Esophagus squamous epithelium (tissue), 4 donors: ENCODE measurements around the gene FAM170A.

ENCODE experiments used
- POLR2A ChIP-seq, 4 donors: fragments of 450-650 bp; IDR thresholded peaks; one replicate each; pipeline ENCODE4 v1.6.1; 2017; ENCODE audit warnings: antibody characterized with exemption in 4 of 4, mild to moderate bottlenecking in 4 of 4, moderate library complexity in 3 of 4
- TF ChIP-seq, protein P1 (sequence below), 6 experiments: fragments of 450-650 bp in 4 of 6; fragments of 200-600 bp in 2 of 6; sonication (generic) in 2 of 6; IDR thresholded peaks; one replicate each; pipeline ENCODE4 v1.5.1; 2016 to 2019; ENCODE audit warnings: antibody characterized with exemption in 6 of 6, mild to moderate bottlenecking in 4 of 6, moderate library complexity in 4 of 6

DNA sequence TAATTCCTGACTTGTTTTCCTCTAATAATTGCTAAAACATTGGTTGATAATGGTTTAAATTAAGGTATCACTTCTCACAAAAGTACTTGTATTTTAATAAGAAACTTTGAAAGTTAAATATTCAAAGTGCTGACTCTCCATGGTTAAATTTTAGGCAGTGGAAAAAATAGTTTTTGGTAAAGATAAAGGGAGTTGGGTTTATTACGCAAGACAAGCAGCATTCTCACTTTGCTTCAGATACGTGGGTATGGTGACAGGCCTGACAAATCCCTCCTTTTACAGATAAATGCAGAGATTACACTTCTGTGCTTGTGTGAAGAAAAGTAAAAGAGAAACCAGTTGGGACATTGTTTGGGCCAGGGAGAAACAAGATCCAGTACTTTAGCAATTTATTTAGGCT, 14.5 kb upstream of the FAM170A start:
- TF ChIP-seq, protein P1, sequence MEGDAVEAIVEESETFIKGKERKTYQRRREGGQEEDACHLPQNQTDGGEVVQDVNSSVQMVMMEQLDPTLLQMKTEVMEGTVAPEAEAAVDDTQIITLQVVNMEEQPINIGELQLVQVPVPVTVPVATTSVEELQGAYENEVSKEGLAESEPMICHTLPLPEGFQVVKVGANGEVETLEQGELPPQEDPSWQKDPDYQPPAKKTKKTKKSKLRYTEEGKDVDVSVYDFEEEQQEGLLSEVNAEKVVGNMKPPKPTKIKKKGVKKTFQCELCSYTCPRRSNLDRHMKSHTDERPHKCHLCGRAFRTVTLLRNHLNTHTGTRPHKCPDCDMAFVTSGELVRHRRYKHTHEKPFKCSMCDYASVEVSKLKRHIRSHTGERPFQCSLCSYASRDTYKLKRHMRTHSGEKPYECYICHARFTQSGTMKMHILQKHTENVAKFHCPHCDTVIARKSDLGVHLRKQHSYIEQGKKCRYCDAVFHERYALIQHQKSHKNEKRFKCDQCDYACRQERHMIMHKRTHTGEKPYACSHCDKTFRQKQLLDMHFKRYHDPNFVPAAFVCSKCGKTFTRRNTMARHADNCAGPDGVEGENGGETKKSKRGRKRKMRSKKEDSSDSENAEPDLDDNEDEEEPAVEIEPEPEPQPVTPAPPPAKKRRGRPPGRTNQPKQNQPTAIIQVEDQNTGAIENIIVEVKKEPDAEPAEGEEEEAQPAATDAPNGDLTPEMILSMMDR (IDR thresholded peaks at IDR 0.05), result no peak
- TF ChIP-seq POLR2A (IDR thresholded peaks at IDR 0.05), result no peak
